Sigmoid colon (tissue), 4 donors: Measurements from ENCODE around the gene TCAIM.

ENCODE experiments used
- EP300 ChIP-seq, 4 donors: sonication (generic); formaldehyde crosslinking; IDR thresholded peaks; one replicate each; pipeline ENCODE4 v1.6.1; 2017; ENCODE audit warnings: antibody characterized with exemption in 4 of 4
- POLR2A ChIP-seq, 2 donors: fragments of 450-650 bp; IDR thresholded peaks; one replicate each; pipeline ENCODE4 v1.6.1; 2016; ENCODE audit warnings: antibody characterized with exemption in 2 of 2, mild to moderate bottlenecking in 2 of 2, moderate library complexity in 2 of 2
- POLR2AphosphoS5 ChIP-seq, 4 donors: sonication (generic); formaldehyde crosslinking; IDR thresholded peaks; one replicate each; pipeline ENCODE4 v1.6.1; 2017; ENCODE audit warnings: antibody characterized with exemption in 4 of 4
- TF ChIP-seq, protein P1 (sequence below), 4 experiments: fragments of 450-650 bp in 3 of 4; fragments of 200-600 bp in 1 of 4; IDR thresholded peaks; one replicate each; pipeline ENCODE4 v1.5.1; 2016 to 2019; ENCODE audit warnings: antibody characterized with exemption in 4 of 4, mild to moderate bottlenecking in 3 of 4, moderate library complexity in 2 of 4

DNA sequence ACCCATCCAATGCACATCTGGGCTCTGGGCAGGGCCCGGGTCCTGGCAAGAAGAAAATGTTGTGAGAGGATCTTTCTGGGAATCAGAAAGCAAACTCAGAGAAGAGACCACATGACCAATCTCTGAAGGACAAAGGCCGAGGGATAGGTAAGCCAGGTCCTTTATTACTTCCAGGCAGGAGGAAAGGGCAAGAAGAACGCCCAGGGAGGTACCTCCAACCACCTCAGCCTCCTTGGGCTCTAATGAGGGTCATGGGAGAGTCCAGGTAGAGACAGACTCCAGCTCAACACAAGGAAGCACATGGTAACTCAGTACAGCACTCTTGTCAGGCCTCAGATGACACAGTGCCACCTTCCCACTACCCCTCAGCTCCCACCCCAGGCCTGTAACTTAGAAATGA lies 112.9 kb downstream of the TCAIM start:
- TF ChIP-seq POLR2A (IDR thresholded peaks at IDR 0.05) (no peak), POLR2AphosphoS5 (IDR thresholded peaks at IDR 0.05) (no peak), EP300 (IDR thresholded peaks at IDR 0.05) (no peak)
- TF ChIP-seq, protein P1, sequence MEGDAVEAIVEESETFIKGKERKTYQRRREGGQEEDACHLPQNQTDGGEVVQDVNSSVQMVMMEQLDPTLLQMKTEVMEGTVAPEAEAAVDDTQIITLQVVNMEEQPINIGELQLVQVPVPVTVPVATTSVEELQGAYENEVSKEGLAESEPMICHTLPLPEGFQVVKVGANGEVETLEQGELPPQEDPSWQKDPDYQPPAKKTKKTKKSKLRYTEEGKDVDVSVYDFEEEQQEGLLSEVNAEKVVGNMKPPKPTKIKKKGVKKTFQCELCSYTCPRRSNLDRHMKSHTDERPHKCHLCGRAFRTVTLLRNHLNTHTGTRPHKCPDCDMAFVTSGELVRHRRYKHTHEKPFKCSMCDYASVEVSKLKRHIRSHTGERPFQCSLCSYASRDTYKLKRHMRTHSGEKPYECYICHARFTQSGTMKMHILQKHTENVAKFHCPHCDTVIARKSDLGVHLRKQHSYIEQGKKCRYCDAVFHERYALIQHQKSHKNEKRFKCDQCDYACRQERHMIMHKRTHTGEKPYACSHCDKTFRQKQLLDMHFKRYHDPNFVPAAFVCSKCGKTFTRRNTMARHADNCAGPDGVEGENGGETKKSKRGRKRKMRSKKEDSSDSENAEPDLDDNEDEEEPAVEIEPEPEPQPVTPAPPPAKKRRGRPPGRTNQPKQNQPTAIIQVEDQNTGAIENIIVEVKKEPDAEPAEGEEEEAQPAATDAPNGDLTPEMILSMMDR (IDR thresholded peaks at IDR 0.05): no peak
